HG03066 (cell line): ENCODE measurements around the gene MYO1B.

ENCODE experiments used
- ATAC-seq: cut with Tn5 transposase; IDR thresholded peaks from one replicate; pipeline ENCODE4 v1.9.1; 2021; ENCODE audit warnings: low read depth; ENCODE audit not compliant: unreplicated experiment

MYO1B gene

GRCh38 chr2:191318037-191318728, 73.0 kb downstream of the MYO1B start:
- no peak for ATAC-seq

GRCh38 chr2:191318729-191319078, 73.5 kb downstream of the MYO1B start:
- no peak for ATAC-seq

GRCh38 chr2:191319186-191319585, 74.0 kb downstream of the MYO1B start:
- no peak for ATAC-seq

- no peak for ATAC-seq
These were observed 75.7 kb downstream of the MYO1B start for GRCh38 chr2:191320881-191321280.

- peak; percentile 72 for ATAC-seq
These were observed 76.9 kb downstream of the MYO1B start for GRCh38 chr2:191321861-191322662.

GRCh38 chr2:191322828-191323506, 77.8 kb downstream of the MYO1B start:
- ATAC-seq: no peak

GRCh38 chr2:191325651-191326365, 80.6 kb downstream of the MYO1B start:
- ATAC-seq: no peak

GRCh38 chr2:191327484-191327883, 82.3 kb downstream of the MYO1B start:
- no peak for ATAC-seq

- ATAC-seq: no peak
These were observed 83.1 kb downstream of the MYO1B start for GRCh38 chr2:191328150-191328809.

- no peak for ATAC-seq
These were observed 84.6 kb downstream of the MYO1B start for GRCh38 chr2:191329841-191330240.

- no peak for ATAC-seq
These were observed 88.7 kb downstream of the MYO1B start for GRCh38 chr2:191333911-191334357.

GRCh38 chr2:191335875-191336464, 90.8 kb downstream of the MYO1B start:
- no peak for ATAC-seq

- no peak for ATAC-seq
These were observed 96.2 kb downstream of the MYO1B start for GRCh38 chr2:191341436-191341835.

GRCh38 chr2:191343796-191344338, 98.7 kb downstream of the MYO1B start:
- ATAC-seq: no peak

GRCh38 chr2:191345788-191346187, 100.6 kb downstream of the MYO1B start:
- ATAC-seq: no peak

GRCh38 chr2:191347154-191347553, 102.0 kb downstream of the MYO1B start:
- no peak for ATAC-seq

GRCh38 chr2:191347881-191348280, 102.7 kb downstream of the MYO1B start:
- no peak for ATAC-seq

GRCh38 chr2:191349990-191350389, 104.8 kb downstream of the MYO1B start:
- no peak for ATAC-seq

- ATAC-seq: no peak
These were observed 105.6 kb downstream of the MYO1B start for GRCh38 chr2:191350826-191351225.

- no peak for ATAC-seq
These were observed 106.1 kb downstream of the MYO1B start for GRCh38 chr2:191351298-191351697.
